ENCODE results near the gene ATP2B1.
A peak's percentile ranks its signal among the peaks of the same experiment; 100 is the strongest.

GRCh38 chr12:89708565-89709156, at the start of gene ATP2B1:
- peak in 1 of 2 donors; percentile 69 for TF ChIP-seq POLR2AphosphoS5 (IDR thresholded peaks at IDR 0.05; ENCODE audit: insufficient read depth in 1 of 2, low read depth in 1 of 2)
- TF ChIP-seq CTCF (IDR thresholded peaks at IDR 0.05): no peak
- peak in 1 of 2 donors; percentile 92 for TF ChIP-seq POLR2A (IDR thresholded peaks at IDR 0.05)
